ENCODE results near the gene NDUFA5. TPM values are rescaled to one million over a fixed set of nuclear protein-coding genes. Genes with fewer than 3 reads are reported as not detected.
"Not testable (repeated sequence)": the region's sequence is repeated elsewhere in the genome, so short reads cannot be mapped to it uniquely, and the experiment has no call there.

Gene NDUFA5
- total and polyA plus RNA-seq, 10 donors = 40.6 to 85.2 (median 54.2) TPM

- 1 to 2% (median 1%) methylated on average over 54 of the region's 54 CpGs for WGBS, 5 donors
- Histone ChIP-seq H3K27ac (peak within 1 kb of the TSS; percentile 48 to 91 (median 85)), H3K9me3 (no peaks in the 10 kb centered on the region), H3K27me3 (replicated peaks in 1 of 7) (peaks cover 0 to 44% (median 0%) of the 10 kb centered on the region in 7 donors), H3K4me1 (peaks cover 3 to 41% (median 21%) of the 10 kb centered on the region in 6 donors), H3K36me3 (peaks cover 0 to under 1% (median 0%) of the 10 kb centered on the region in 6 donors), H3K4me3 (peak within 1 kb of the TSS; percentile 51 to 79 (median 60))
- intact Hi-C loops (cut with DNase I; ENCODE audit: low total_unique reads) = no loop called here
- DNase-seq = peak; percentile 98
- TF ChIP-seq POLR2AphosphoS5 (IDR thresholded peaks at IDR 0.05) (peak; percentile 61 to 74 (median 67)), CTCF (IDR thresholded peaks at IDR 0.05 in 8 of 11, conservative IDR thresholded peaks at IDR 0.05 in 3 of 11) (peak in 1 of 11 experiments; percentile 7), POLR2A (IDR thresholded peaks at IDR 0.05) (no peak)
Observed at GRCh38 chr7:123534383-123535260, 23.0 kb downstream of the NDUFA5 start, which contains the start of gene IQUB. TSS of gene IQUB (minus strand) at chr7:123534595. CDS start at chr7:123512340, 22,255 bp downstream.

- Histone ChIP-seq H3K4me1 (peaks cover 3 to 41% (median 21%) of the 10 kb centered on the region in 6 donors), H3K27me3 (replicated peaks in 1 of 7) (peaks cover 0 to 44% (median 0%) of the 10 kb centered on the region in 7 donors), H3K36me3 (no peaks in the 10 kb centered on the region), H3K9me3 (no peaks in the 10 kb centered on the region), H3K4me3 (peak overlapping the region; percentile 51 to 79 (median 60)), H3K27ac (peak overlapping the region in 5 of 8 donors; percentile 48 to 91 (median 87))
- 3 to 6% (median 4%) methylated on average over 9 of the region's 9 CpGs for WGBS, 5 donors
- no peak for DNase-seq
- intact Hi-C loops (cut with DNase I; ENCODE audit: low total_unique reads) = no loop called here
- TF ChIP-seq POLR2A (IDR thresholded peaks at IDR 0.05) (no peak), CTCF (IDR thresholded peaks at IDR 0.05 in 8 of 11, conservative IDR thresholded peaks at IDR 0.05 in 3 of 11) (no peak), POLR2AphosphoS5 (IDR thresholded peaks at IDR 0.05) (no peak)
Observed at GRCh38 chr7:123533929-123534382, 23.7 kb downstream of the NDUFA5 start.

- H3K4me3 ChIP-seq = peak overlapping the region in 2 of 8 donors; percentile 60 to 79
- WGBS, 5 donors = 83 to 87% (median 86%) methylated on average over 3 of the region's 3 CpGs
- peaks cover 3 to 41% (median 21%) of the 10 kb centered on the region in 6 donors for H3K4me1 ChIP-seq
- no peak for DNase-seq
- H3K9me3 ChIP-seq = no peaks in the 10 kb centered on the region
- TF ChIP-seq CTCF (IDR thresholded peaks at IDR 0.05 in 8 of 11, conservative IDR thresholded peaks at IDR 0.05 in 3 of 11) (no peak), POLR2A (IDR thresholded peaks at IDR 0.05) (no peak), POLR2AphosphoS5 (IDR thresholded peaks at IDR 0.05) (no peak)
- H3K27me3 ChIP-seq (replicated peaks in 1 of 7) = peaks cover 0 to 44% (median 0%) of the 10 kb centered on the region in 7 donors
- peak overlapping the region in 1 of 8 donors; percentile 87 for H3K27ac ChIP-seq
- intact Hi-C loops (cut with DNase I; ENCODE audit: low total_unique reads) = no loop called here
- no peaks in the 10 kb centered on the region for H3K36me3 ChIP-seq
Observed at GRCh38 chr7:123533553-123533917, 24.1 kb downstream of the NDUFA5 start.

- Histone ChIP-seq H3K4me3 (peak overlapping the region in 6 of 8 donors; percentile 14 to 61 (median 26)), H3K4me1 (peaks cover 3 to 41% (median 21%) of the 10 kb centered on the region in 6 donors), H3K27ac (peak overlapping the region in 1 of 8 donors; percentile 35), H3K27me3 (replicated peaks in 1 of 7) (peaks cover 0 to 44% (median 0%) of the 10 kb centered on the region in 7 donors)
- 2 to 5% (median 4%) methylated on average over 11 to 33 of the region's 33 CpGs for WGBS, 5 donors
- intact Hi-C loops (cut with DNase I; ENCODE audit: low total_unique reads); H3K9me3 ChIP-seq; H3K36me3 ChIP-seq: not testable (repeated sequence)
- DNase-seq = peak; percentile 85
Observed at GRCh38 chr7:123532788-123533552, 24.6 kb downstream of the NDUFA5 start.

- DNase-seq; H3K36me3 ChIP-seq; intact Hi-C loops (cut with DNase I; ENCODE audit: low total_unique reads); H3K9me3 ChIP-seq; H3K27ac ChIP-seq: not testable (repeated sequence)
- Histone ChIP-seq H3K4me3 (peak overlapping the region in 5 of 8 donors; percentile 15 to 61 (median 28)), H3K27me3 (replicated peaks in 1 of 7) (peaks cover 0 to 44% (median 0%) of the 10 kb centered on the region in 7 donors), H3K4me1 (peaks cover 3 to 41% (median 21%) of the 10 kb centered on the region in 6 donors)
- 12 to 27% (median 18%) methylated on average over 4 to 6 of the region's 14 CpGs for WGBS, 5 donors
Observed at GRCh38 chr7:123532343-123532742, 25.3 kb downstream of the NDUFA5 start.

- H3K4me3 ChIP-seq; H3K9me3 ChIP-seq; intact Hi-C loops (cut with DNase I; ENCODE audit: low total_unique reads); H3K36me3 ChIP-seq; H3K27ac ChIP-seq; DNase-seq: not testable (repeated sequence)
- WGBS, 5 donors = 92 to 99% (median 95%) methylated on average over 12 to 13 of the region's 13 CpGs
- H3K27me3 ChIP-seq (replicated peaks in 1 of 7) = peaks cover 0 to 44% (median 0%) of the 10 kb centered on the region in 7 donors
- H3K4me1 ChIP-seq = peaks cover 3 to 22% (median 15%) of the 10 kb centered on the region in 6 donors
Observed at GRCh38 chr7:123530035-123530591, 27.5 kb downstream of the NDUFA5 start.
